Iris pigment epithelial cell (primary cell): Measurements from ENCODE around the gene ERCC2.

Experiments
- DNase-seq: peaks from one replicate; pipeline ENCODE4 v3.0.0-alpha.2; 2011; ENCODE audit warnings: low read depth

ERCC2 gene

GRCh38 chr19:45303269-45304060 lies 66.9 kb downstream of the ERCC2 start:
- DNase-seq: no peak

DNA sequence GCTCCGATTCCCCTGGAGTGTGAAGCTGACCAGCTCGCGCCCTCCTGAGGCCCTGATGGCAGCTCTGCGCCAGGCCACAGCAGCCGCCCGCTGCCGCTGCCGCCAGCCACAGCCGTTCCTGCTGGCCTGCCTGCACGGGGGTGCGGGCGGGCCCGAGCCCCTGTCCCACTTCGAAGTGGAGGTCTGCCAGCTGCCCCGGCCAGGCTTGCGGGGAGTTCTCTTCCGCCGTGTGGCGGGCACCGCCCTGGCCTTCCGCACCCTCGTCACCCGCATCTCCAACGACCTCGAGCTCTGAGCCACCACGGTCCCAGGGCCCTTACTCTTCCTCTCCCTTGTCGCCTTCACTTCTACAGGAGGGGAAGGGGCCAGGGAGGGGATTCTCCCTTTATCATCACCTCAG lies 68.0 kb downstream of the ERCC2 start:
- no peak for DNase-seq
